IPS-15b (cell line): ENCODE measurements around the gene CTSW.
"Not testable (repeated sequence)": the region's sequence is repeated elsewhere in the genome, so short reads cannot be mapped to it uniquely, and the experiment has no call there.

Experiments used
- H3K27me3 ChIP-seq: one replicate; pipeline ENCODE4 v1.6.1; 2013; ENCODE audit warnings: low read length; ENCODE audit not compliant: control insufficient read depth, insufficient read depth
- H3K36me3 ChIP-seq: one replicate; pipeline ENCODE4 v1.6.1; 2013; ENCODE audit warnings: low read length; ENCODE audit not compliant: control insufficient read depth, insufficient read depth
- H3K4me1 ChIP-seq: one replicate; pipeline ENCODE4 v1.6.1; 2013; ENCODE audit warnings: mild to moderate bottlenecking, low read length; ENCODE audit not compliant: control insufficient read depth, insufficient read depth
- H3K4me3 ChIP-seq: one replicate; pipeline ENCODE4 v1.5.1; 2013; ENCODE audit warnings: low read depth, low read length
- H3K9ac ChIP-seq: one replicate; pipeline ENCODE4 v1.6.1; 2013; ENCODE audit warnings: low read depth, mild to moderate bottlenecking, low read length
- H3K9me3 ChIP-seq: one replicate; pipeline ENCODE4 v1.6.1; 2013; ENCODE audit warnings: mild to moderate bottlenecking, low read length; ENCODE audit not compliant: control insufficient read depth, insufficient read depth

CTSW gene, protein sequence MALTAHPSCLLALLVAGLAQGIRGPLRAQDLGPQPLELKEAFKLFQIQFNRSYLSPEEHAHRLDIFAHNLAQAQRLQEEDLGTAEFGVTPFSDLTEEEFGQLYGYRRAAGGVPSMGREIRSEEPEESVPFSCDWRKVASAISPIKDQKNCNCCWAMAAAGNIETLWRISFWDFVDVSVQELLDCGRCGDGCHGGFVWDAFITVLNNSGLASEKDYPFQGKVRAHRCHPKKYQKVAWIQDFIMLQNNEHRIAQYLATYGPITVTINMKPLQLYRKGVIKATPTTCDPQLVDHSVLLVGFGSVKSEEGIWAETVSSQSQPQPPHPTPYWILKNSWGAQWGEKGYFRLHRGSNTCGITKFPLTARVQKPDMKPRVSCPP

DNA sequence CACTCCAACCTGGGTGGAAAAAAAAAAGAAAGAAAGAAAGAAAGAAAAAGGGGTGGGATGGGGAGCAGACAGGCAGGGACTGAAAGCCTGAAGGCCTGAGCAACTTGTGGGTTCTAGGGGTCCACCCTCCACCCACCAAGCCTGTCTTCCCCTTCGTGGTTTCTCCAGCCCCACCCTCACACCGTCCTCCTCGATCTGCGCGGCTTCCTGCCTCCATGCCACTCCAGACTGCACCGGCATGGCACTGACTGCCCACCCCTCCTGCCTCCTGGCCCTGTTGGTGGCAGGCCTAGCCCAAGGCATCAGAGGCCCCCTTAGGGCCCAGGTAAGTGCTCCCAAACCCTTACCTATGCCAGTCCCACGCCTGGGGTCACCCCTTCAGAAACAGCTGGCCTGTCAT, at the start of gene CTSW:
CTSW (plus strand) TSS at position 221 of the 400 bp plus-strand sequence; CDS start at position 239, 18 bp downstream.
- Histone ChIP-seq H3K9ac (no peak within 1 kb of the TSS), H3K4me1 (no peaks in the 10 kb centered on the region), H3K27me3 (no peaks in the 10 kb centered on the region), H3K4me3 (no peak within 1 kb of the TSS), H3K36me3 (peaks cover 28% of the 10 kb centered on the region), H3K9me3 (no peaks in the 10 kb centered on the region)

- not testable (repeated sequence) for H3K9ac ChIP-seq, H3K36me3 ChIP-seq, H3K4me3 ChIP-seq, H3K4me1 ChIP-seq, H3K9me3 ChIP-seq
- peaks cover 26% of the 10 kb centered on the region for H3K27me3 ChIP-seq
These were observed 47.4 kb upstream of the CTSW start for GRCh38 chr11:65832231-65832630.

DNA sequence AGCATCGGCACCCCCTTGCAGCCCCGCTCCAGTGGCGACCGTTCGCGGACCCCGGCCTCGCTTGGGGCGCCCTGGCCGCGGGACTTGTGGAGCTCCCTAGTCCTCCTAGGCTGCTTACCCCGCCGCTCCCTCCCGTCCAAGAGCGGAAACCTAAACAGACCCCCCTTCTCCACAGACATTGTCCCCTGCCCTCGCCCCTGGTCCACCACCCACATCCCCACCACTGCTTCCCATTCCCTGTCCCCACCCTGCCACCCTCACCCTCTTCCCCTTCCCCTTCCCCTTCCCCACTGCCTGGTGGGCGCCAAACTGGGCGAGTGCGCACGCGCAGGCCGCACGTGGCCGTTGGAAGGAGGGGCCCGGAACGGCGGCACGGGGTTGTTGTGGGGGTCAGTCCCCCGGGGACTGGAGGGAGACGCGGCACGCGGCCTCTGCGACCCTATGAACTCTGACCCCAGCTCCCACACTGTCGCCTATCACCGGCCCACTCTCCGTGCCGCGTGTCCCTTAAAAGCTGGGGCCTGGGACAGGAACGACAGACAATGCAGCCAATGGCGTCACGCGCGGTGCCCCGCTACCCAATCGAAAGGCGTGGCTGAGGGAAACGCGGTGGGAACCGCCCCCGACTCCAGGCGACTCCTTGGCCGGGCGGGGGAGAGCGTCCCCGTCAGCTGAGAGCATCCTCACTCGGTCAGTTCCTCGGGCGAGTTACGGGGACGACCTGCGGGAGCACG, 46.2 kb upstream of the CTSW start, which contains the start of gene SNX32:
SNX32 (plus strand) TSS at position 667 of the 734 bp plus-strand sequence. CDS start 103 bp downstream, outside the sequence.
- H3K27me3 ChIP-seq: peaks cover 26% of the 10 kb centered on the region
- H3K9ac ChIP-seq: peak within 1 kb of the TSS; percentile 78
- peak within 1 kb of the TSS; percentile 77 for H3K4me3 ChIP-seq
- no peaks in the 10 kb centered on the region for H3K9me3 ChIP-seq
- no peaks in the 10 kb centered on the region for H3K36me3 ChIP-seq
- peaks cover 8% of the 10 kb centered on the region for H3K4me1 ChIP-seq

DNA sequence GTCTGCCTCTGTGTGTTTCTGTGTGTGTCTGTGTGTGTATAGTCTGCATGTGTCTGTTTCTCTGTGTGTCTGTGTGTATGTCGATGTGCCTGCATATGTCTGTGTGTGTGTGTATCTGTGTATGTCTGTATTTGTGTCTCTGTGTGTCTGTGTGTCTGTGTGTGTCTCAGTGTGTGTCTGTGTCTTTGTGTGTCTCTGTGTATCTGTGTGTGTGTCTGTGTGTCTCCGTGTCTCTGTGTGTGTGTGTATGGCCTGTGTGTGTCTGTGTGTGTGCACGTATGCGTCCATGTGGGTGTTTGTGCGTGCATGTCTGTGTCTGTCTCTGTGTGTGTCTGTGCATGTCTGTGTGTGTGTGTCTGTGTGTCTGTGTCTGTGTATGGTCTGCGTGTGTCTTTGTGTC, 45.4 kb upstream of the CTSW start:
- no peaks in the 10 kb centered on the region for H3K9me3 ChIP-seq
- peaks cover 26% of the 10 kb centered on the region for H3K27me3 ChIP-seq
- no peaks in the 10 kb centered on the region for H3K36me3 ChIP-seq
- peak overlapping the region; percentile 28 for H3K9ac ChIP-seq
- peaks cover 7% of the 10 kb centered on the region for H3K4me1 ChIP-seq
- H3K4me3 ChIP-seq: peak overlapping the region; percentile 77

- H3K27me3 ChIP-seq: no peaks in the 10 kb centered on the region
- H3K4me3 ChIP-seq: no peak overlapping the region
- H3K9ac ChIP-seq: no peak overlapping the region
- no peaks in the 10 kb centered on the region for H3K4me1 ChIP-seq
- no peaks in the 10 kb centered on the region for H3K36me3 ChIP-seq
- H3K9me3 ChIP-seq: no peaks in the 10 kb centered on the region
These were observed 37.5 kb upstream of the CTSW start for GRCh38 chr11:65842144-65842543.

GRCh38 chr11:65843811-65844210, 35.8 kb upstream of the CTSW start:
- Histone ChIP-seq H3K27me3 (no peaks in the 10 kb centered on the region), H3K9me3 (no peaks in the 10 kb centered on the region), H3K9ac (no peak overlapping the region), H3K36me3 (no peaks in the 10 kb centered on the region), H3K4me1 (no peaks in the 10 kb centered on the region), H3K4me3 (no peak overlapping the region)

DNA sequence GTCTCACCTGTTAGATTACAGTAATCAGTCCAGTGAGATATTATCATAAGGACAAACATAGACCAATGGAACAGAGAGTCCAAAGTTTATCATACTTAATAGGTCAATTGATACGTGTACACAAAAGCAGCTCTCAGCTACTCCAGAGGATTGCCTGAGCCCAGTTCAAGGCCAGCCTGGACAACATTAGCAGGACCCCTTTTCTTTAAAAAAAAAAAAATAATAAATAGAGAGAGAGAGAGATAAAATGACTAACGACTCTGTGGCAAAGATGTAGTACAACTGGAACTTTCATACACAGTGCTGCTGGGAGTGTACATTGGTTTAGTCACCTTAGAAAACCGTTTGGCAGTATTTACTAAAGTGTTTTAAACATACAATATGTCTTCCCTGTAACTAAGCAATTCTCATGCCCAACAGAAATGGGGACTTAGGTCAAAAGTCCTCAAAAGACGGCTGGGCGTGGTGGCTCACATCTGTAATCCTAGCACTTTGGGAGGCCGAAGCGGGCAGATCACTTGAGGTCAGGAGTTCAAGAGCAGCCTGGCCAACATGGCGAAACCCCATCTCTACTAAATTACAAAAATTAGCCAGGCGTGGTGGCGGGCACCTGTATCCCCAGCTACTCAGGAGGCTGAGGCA, 35.3 kb upstream of the CTSW start:
- Histone ChIP-seq H3K36me3 (no peaks in the 10 kb centered on the region), H3K9me3 (no peaks in the 10 kb centered on the region), H3K4me1 (no peaks in the 10 kb centered on the region), H3K27me3 (no peaks in the 10 kb centered on the region), H3K4me3 (no peak overlapping the region), H3K9ac (no peak overlapping the region)

DNA sequence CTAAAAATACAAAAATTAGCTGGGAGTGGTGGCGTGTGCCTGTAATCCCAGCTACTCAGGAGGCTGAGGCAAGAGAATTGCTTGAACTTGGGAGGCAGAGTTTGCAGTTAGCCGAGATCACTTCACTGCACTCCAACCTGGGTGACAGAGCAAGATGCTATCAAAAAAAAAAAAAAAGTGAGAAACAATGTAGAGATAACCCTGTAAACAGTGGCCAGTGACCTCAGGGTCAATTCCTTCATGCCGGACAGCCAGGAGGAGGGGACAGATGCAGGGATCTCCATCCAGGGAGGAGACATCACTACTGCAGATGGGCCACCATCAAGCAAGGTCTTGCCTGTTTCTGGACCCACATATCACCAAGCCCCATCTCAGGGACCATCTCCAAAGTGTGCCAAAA, 31.9 kb upstream of the CTSW start:
- Histone ChIP-seq H3K9ac (no peak overlapping the region), H3K36me3 (peaks cover 3% of the 10 kb centered on the region), H3K4me1 (no peaks in the 10 kb centered on the region), H3K4me3 (no peak overlapping the region), H3K27me3 (no peaks in the 10 kb centered on the region), H3K9me3 (peaks cover 3% of the 10 kb centered on the region)

DNA sequence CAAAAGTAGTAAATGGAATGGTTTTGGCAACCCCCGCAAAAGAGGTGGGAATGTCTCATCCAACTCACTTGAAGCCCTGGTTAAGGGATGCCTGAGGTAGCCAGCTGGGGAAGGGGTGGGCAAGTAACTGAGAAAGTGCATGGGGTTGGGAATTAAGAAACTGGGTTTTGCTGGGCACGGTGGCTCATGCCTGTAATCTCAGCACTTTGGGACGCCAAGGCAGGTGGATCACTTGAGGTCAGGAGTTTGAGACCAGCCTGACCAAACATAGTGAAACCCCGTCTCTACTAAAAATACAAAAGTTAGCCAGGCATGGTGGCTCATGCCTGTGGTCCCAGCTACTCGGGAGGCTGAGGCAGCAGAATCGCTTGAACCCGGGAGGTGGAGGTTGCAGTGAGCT, 30.9 kb upstream of the CTSW start:
- not testable (repeated sequence) for H3K4me3 ChIP-seq, H3K36me3 ChIP-seq, H3K9ac ChIP-seq, H3K9me3 ChIP-seq, H3K27me3 ChIP-seq, H3K4me1 ChIP-seq

DNA sequence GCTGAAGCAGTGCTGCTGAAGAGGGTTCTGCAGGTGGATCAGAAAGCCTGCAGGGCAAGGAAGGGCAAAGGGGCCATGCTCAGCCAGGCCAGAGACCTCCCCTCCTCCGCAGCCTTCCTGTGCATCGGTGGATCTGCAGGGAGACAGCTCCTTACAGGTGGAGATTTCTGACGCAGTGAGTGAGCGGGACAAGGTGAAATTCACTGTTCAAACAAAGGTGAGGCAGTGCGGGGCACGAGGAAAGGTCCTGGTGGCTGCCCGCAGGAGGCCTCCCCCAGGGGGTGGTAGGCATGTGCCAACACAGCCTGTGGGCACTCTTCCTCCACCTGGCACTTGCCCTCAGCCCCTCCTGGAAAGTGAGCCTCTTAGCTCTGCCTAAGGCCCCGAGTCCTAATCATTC, 30.3 kb upstream of the CTSW start:
- H3K27me3 ChIP-seq: no peaks in the 10 kb centered on the region
- H3K4me3 ChIP-seq: no peak overlapping the region
- H3K36me3 ChIP-seq: peaks cover 17% of the 10 kb centered on the region
- no peaks in the 10 kb centered on the region for H3K4me1 ChIP-seq
- peaks cover 3% of the 10 kb centered on the region for H3K9me3 ChIP-seq
- no peak overlapping the region for H3K9ac ChIP-seq

GRCh38 chr11:65849771-65850216, 29.8 kb upstream of the CTSW start:
- Histone ChIP-seq H3K4me3 (no peak overlapping the region), H3K9ac (no peak overlapping the region), H3K9me3 (peaks cover 3% of the 10 kb centered on the region), H3K4me1 (no peaks in the 10 kb centered on the region), H3K27me3 (no peaks in the 10 kb centered on the region), H3K36me3 (peaks cover 21% of the 10 kb centered on the region)
